GM12878 (cell line): ENCODE data around the gene RNF149. TPM values are rescaled to one million over a fixed set of nuclear protein-coding genes. Genes with fewer than 3 reads are reported as not detected.

ENCODE experiments used
- ATAC-seq: fragments of 200-7000 bp; cut with Tn5 transposase; 3 replicates; pipeline ENCODE4 v1.9.1; 2020; ENCODE audit warnings: mild to moderate bottlenecking, moderate library complexity
- BruUV-seq: library from RNA; stranded (reverse); fragments of 400-500 nt; replicated peaks from 2 replicates; lab custom pipeline; 2021; lab: Mats Ljungman, UMichigan
- CTCF ChIA-PET: fragments of 300-600 bp; sonication (Branson Sonifier 250); formaldehyde crosslinking; extraction: SDS; loops from one replicate; lab custom pipeline; 2021; ENCODE audit warnings: inconsistent platforms; lab: Yijun Ruan, JAX
- POLR2A ChIA-PET: fragments of 350-600 bp; formaldehyde crosslinking; extraction: SDS; loops from one replicate; lab custom pipeline; 2021; ENCODE audit warnings: inconsistent platforms; lab: Charles Lee
- RAD21 ChIA-PET: fragments of 300-600 bp; sonication (Branson Sonifier 250); formaldehyde crosslinking; loops from one replicate; lab custom pipeline; 2023; ENCODE audit warnings: antibody characterized with exemption; ENCODE audit not compliant: unreplicated experiment; lab: Charles Lee
- SMC1A ChIA-PET: fragments of 300-600 bp; sonication (Branson Sonifier 250); formaldehyde crosslinking; loops from one replicate; lab custom pipeline; 2023; ENCODE audit not compliant: unreplicated experiment, uncharacterized antibody; lab: Charles Lee
- DNase-seq: peaks from one replicate; pipeline ENCODE4 v3.0.0-alpha.2; 2011; ENCODE audit warnings: low read depth, low spot score
- FAIRE-seq: peaks from 3 replicates; lab custom pipeline; 2011; peaks lifted over from hg19 to GRCh38; lab: Jason Lieb, UNC
- H2AFZ ChIP-seq: 2 replicates; pipeline ENCODE4 v1.6.0; 2011; ENCODE audit warnings: low read depth, low read length, control low read depth; ENCODE audit not compliant: control insufficient read depth
- H3K27ac ChIP-seq: 2 replicates; pipeline ENCODE4 v1.5.1; 2011; ENCODE audit warnings: control low read depth; ENCODE audit not compliant: control insufficient read depth, insufficient read depth
- H3K27me3 ChIP-seq, 2 experiments: replicated peaks in 1 of 2; 2 replicates each; pipeline versions ENCODE4 v1.6.0 to v1.6.1; 2011; ENCODE audit warnings: low read length in 1 of 2; ENCODE audit not compliant: control insufficient read depth in 2 of 2, insufficient read depth in 2 of 2
- H3K36me3 ChIP-seq, 2 experiments: 2 replicates each; pipeline ENCODE4 v1.5.1; 2011; ENCODE audit warnings: low read length in 1 of 2; ENCODE audit not compliant: control insufficient read depth in 2 of 2, insufficient read depth in 2 of 2
- H3K4me1 ChIP-seq: 2 replicates; pipeline ENCODE4 v1.6.1; 2011; ENCODE audit warnings: mild to moderate bottlenecking, low read length, moderate library complexity, mixed read lengths; ENCODE audit not compliant: control insufficient read depth, insufficient read depth
- H3K4me2 ChIP-seq: 2 replicates; pipeline ENCODE4 v1.6.0; 2011; ENCODE audit warnings: control low read depth; ENCODE audit not compliant: control insufficient read depth, insufficient read depth
- H3K4me3 ChIP-seq: fragments of 200-600 bp; sonication (generic); 2 replicates; pipeline ENCODE4 v1.5.1; 2016
- H3K79me2 ChIP-seq: 2 replicates; pipeline ENCODE4 v1.6.0; 2011; ENCODE audit warnings: low read length; ENCODE audit not compliant: control insufficient read depth, insufficient read depth
- H3K9ac ChIP-seq: 2 replicates; pipeline ENCODE4 v1.8.0; 2011; ENCODE audit warnings: low read length, control low read depth, mixed read lengths; ENCODE audit not compliant: control insufficient read depth, insufficient read depth
- H3K9me3 ChIP-seq: replicated peaks from 3 replicates; pipeline ENCODE4 v1.5.1; 2011; ENCODE audit warnings: mild to moderate bottlenecking, low read length; ENCODE audit not compliant: control insufficient read depth, insufficient read depth
- H4K20me1 ChIP-seq: 2 replicates; pipeline ENCODE4 v1.6.0; 2011; ENCODE audit not compliant: control insufficient read depth, insufficient read depth
- ATF3 ChIP-seq: IDR thresholded peaks from 2 replicates; pipeline ENCODE4 v1.6.1; 2011; ENCODE audit warnings: low read depth, mild to moderate bottlenecking, low read length, moderate library complexity, borderline replicate concordance; ENCODE audit errors: extremely low read depth
- IRF4 ChIP-seq: IDR thresholded peaks from 2 replicates; pipeline ENCODE4 v1.6.1; 2011; ENCODE audit warnings: low read depth, low read length
- JUNB ChIP-seq: IDR thresholded peaks from 2 replicates; pipeline ENCODE4 v1.6.1; 2016; ENCODE audit warnings: antibody characterized with exemption, mild to moderate bottlenecking
- KAT2A ChIP-seq: conservative IDR thresholded peaks from 2 replicates; pipeline ENCODE4 v1.6.1; 2011; ENCODE audit warnings: low read depth, low read length; ENCODE audit not compliant: control insufficient read depth
- POU2F2 ChIP-seq: IDR thresholded peaks from 3 replicates; pipeline ENCODE4 v1.6.1; 2011; ENCODE audit warnings: low read depth, mild to moderate bottlenecking, low read length, borderline replicate concordance
- RELA ChIP-seq: fragments of 450-650 bp; IDR thresholded peaks from 2 replicates; pipeline ENCODE4 v1.8.0; 2014; ENCODE audit warnings: borderline replicate concordance; ENCODE audit not compliant: partially characterized antibody
- ZBTB4 ChIP-seq: fragments of 450-650 bp; formaldehyde crosslinking; IDR thresholded peaks from 2 replicates; pipeline ENCODE4 v1.4.0; 2022; ENCODE audit warnings: mild to moderate bottlenecking, moderate library complexity
- WGBS: methylation state at CpG from one replicate; pipeline ENCODE4 v1.1.6; 2016; ENCODE audit warnings: low lambda C conversion rate; ENCODE audit not compliant: insufficient replicate concordance, insufficient coverage; ENCODE audit errors: missing lambda C conversion rate; 5-methylcytosine and 5-hydroxymethylcytosine counted together
- in situ Hi-C: fragments of 300-500 bp; cut with MboI; formaldehyde crosslinking; loops from 9 replicates; pipeline ENCODE4 v1.14.3; 2018; ENCODE audit warnings: mixed read lengths
- intact Hi-C: fragments of 100-400 bp; cut with micrococcal nuclease; formaldehyde crosslinking; loops from one replicate; pipeline ENCODE4 v1.14.2; 2022; ENCODE audit not compliant: unreplicated experiment
- polyA plus RNA-seq, 11 experiments: library from polyadenylated mRNA; depleted of rRNA in 4 of 11; unstranded in 6 of 11; stranded (reverse) in 5 of 11; fragments of >200 nt; fragmentation: Nextera tagmentation in 4 of 11; fragmentation: Illumina TruSeq in 1 of 11; extraction: Ambion mirVana in 4 of 11; extraction: Trizol in 1 of 11; gene quantifications; 1 replicate in 1 of 11; 2 replicates in 10 of 11; pipeline versions ENCODE4 v1.2.1 to v1.2.3, GENCODE V29; 2011 to 2016; ENCODE audit warnings: inconsistent platforms in 2 of 11, missing spikeins in 2 of 11, low read depth in 1 of 11
- total RNA-seq, 4 experiments: library from RNA; depleted of rRNA in 3 of 4; stranded (reverse); fragments of >200 nt in 3 of 4; fragmentation: Illumina TruSeq in 1 of 4; extraction: Trizol in 1 of 4; gene quantifications; 2 replicates each; pipeline versions ENCODE4 v1.2.1 to v1.2.3, GENCODE V29; 2013 to 2021
- TF ChIP-seq, protein P1 (sequence below): fragments of 450-650 bp; formaldehyde crosslinking; IDR thresholded peaks from 2 replicates; pipeline ENCODE4 v1.5.0; 2022; ENCODE audit warnings: mild to moderate bottlenecking, missing genetic modification characterization
- TF ChIP-seq, protein P2 (sequence below): IDR thresholded peaks from 2 replicates; pipeline ENCODE4 v1.6.1; 2012; ENCODE audit warnings: low read depth, low read length, improper control_type of control experiment

The RNF149 gene
- total and polyA plus RNA-seq, 10 of the 15 experiments (the other 5 are each of a cell fraction or from before 2014, with no cell fraction given): 5.2 to 38.4 (median 16.3) TPM

DNA sequence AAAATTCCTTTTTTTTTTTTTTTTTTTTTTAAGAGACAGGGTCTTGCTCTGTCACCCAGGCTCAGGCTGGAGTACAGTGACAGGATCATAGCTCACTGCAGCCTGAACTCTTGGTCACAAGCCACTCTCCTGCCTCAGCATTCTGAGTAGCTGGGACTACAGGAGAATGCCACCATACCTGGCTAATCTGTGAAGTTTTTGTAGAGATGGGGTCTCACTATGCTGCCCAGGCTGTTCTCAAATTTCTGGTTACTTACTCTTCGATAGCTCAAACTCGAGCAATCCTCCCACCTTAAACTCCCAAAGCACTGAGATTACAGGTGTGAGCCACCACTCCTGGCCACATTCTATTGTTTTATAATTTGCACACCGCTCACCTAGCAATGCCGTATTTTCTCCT is 27.0 kb downstream of the RNF149 start (continued):
- TF ChIP-seq, protein P1, sequence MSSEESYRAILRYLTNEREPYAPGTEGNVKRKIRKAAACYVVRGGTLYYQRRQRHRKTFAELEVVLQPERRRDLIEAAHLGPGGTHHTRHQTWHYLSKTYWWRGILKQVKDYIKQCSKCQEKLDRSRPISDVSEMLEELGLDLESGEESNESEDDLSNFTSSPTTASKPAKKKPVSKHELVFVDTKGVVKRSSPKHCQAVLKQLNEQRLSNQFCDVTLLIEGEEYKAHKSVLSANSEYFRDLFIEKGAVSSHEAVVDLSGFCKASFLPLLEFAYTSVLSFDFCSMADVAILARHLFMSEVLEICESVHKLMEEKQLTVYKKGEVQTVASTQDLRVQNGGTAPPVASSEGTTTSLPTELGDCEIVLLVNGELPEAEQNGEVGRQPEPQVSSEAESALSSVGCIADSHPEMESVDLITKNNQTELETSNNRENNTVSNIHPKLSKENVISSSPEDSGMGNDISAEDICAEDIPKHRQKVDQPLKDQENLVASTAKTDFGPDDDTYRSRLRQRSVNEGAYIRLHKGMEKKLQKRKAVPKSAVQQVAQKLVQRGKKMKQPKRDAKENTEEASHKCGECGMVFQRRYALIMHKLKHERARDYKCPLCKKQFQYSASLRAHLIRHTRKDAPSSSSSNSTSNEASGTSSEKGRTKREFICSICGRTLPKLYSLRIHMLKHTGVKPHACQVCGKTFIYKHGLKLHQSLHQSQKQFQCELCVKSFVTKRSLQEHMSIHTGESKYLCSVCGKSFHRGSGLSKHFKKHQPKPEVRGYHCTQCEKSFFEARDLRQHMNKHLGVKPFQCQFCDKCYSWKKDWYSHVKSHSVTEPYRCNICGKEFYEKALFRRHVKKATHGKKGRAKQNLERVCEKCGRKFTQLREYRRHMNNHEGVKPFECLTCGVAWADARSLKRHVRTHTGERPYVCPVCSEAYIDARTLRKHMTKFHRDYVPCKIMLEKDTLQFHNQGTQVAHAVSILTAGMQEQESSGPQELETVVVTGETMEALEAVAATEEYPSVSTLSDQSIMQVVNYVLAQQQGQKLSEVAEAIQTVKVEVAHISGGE (CRISPR knock-in tag): no peak
- TF ChIP-seq IRF4 (no peak), ZBTB4 (CRISPR knock-in tag) (no peak)

GRCh38 chr2:101278925-101279324 is 29.6 kb downstream of the RNF149 start:
- H2AFZ ChIP-seq: no peak overlapping the region
- DNase-seq (no peak), FAIRE-seq (no peak), ATAC-seq (no peak)
- peaks cover 11 to 13% of the 10 kb centered on the region in 2 experiments; a peak in 3 of 4 replicates for H3K36me3 ChIP-seq
- in situ Hi-C loops: no loop called here
- H3K79me2 ChIP-seq: no peaks in the 10 kb centered on the region
- H4K20me1 ChIP-seq: no peaks in the 10 kb centered on the region
- ChIA-PET POLR2A (interaction anchor here (1.4 kb wide), 1 partner anchor 15 kb away, joined by 4 read pairs; no protein-coding TSS in a partner anchor), SMC1A (interaction anchor here (1.3 kb wide), 1 partner anchor 20 kb away, joined by 3 read pairs; no protein-coding TSS in a partner anchor), CTCF (no interaction called here), RAD21 (no interaction called here)
- TF ChIP-seq ATF3 (no peak), POU2F2 (no peak), KAT2A (no peak), RELA (no peak), JUNB (no peak)
- TF ChIP-seq, protein P2, sequence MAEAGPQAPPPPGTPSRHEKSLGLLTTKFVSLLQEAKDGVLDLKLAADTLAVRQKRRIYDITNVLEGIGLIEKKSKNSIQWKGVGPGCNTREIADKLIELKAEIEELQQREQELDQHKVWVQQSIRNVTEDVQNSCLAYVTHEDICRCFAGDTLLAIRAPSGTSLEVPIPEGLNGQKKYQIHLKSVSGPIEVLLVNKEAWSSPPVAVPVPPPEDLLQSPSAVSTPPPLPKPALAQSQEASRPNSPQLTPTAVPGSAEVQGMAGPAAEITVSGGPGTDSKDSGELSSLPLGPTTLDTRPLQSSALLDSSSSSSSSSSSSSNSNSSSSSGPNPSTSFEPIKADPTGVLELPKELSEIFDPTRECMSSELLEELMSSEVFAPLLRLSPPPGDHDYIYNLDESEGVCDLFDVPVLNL: no peak
- TF ChIP-seq, protein P1 (CRISPR knock-in tag): no peak
- H3K4me2 ChIP-seq: no peak overlapping the region
- intact Hi-C loops: no loop called here
- WGBS: 97% methylated on average over 3 of the region's 3 CpGs
- no peak overlapping the region for H3K4me3 ChIP-seq
- H3K4me1 ChIP-seq: no peaks in the 10 kb centered on the region
- H3K27me3 ChIP-seq: no peaks in the 10 kb centered on the region
- no TSS peak for BruUV-seq
- no peak overlapping the region for H3K9ac ChIP-seq
- no peak overlapping the region for H3K27ac ChIP-seq
- no peaks in the 10 kb centered on the region for H3K9me3 ChIP-seq
